Measurements from ENCODE around the gene LLGL2. TPM values are rescaled to one million over a fixed set of nuclear protein-coding genes. Genes with fewer than 3 reads are reported as not detected.
"Not testable (repeated sequence)": the region's sequence is repeated elsewhere in the genome, so short reads cannot be mapped to it uniquely, and the experiment has no call there.

The LLGL2 gene, protein sequence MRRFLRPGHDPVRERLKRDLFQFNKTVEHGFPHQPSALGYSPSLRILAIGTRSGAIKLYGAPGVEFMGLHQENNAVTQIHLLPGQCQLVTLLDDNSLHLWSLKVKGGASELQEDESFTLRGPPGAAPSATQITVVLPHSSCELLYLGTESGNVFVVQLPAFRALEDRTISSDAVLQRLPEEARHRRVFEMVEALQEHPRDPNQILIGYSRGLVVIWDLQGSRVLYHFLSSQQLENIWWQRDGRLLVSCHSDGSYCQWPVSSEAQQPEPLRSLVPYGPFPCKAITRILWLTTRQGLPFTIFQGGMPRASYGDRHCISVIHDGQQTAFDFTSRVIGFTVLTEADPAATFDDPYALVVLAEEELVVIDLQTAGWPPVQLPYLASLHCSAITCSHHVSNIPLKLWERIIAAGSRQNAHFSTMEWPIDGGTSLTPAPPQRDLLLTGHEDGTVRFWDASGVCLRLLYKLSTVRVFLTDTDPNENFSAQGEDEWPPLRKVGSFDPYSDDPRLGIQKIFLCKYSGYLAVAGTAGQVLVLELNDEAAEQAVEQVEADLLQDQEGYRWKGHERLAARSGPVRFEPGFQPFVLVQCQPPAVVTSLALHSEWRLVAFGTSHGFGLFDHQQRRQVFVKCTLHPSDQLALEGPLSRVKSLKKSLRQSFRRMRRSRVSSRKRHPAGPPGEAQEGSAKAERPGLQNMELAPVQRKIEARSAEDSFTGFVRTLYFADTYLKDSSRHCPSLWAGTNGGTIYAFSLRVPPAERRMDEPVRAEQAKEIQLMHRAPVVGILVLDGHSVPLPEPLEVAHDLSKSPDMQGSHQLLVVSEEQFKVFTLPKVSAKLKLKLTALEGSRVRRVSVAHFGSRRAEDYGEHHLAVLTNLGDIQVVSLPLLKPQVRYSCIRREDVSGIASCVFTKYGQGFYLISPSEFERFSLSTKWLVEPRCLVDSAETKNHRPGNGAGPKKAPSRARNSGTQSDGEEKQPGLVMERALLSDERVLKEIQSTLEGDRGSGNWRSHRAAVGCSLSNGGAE
- 2.4 and 3.3 TPM in 2 replicates for total RNA-seq
- long read RNA-seq: 0 reads

DNA sequence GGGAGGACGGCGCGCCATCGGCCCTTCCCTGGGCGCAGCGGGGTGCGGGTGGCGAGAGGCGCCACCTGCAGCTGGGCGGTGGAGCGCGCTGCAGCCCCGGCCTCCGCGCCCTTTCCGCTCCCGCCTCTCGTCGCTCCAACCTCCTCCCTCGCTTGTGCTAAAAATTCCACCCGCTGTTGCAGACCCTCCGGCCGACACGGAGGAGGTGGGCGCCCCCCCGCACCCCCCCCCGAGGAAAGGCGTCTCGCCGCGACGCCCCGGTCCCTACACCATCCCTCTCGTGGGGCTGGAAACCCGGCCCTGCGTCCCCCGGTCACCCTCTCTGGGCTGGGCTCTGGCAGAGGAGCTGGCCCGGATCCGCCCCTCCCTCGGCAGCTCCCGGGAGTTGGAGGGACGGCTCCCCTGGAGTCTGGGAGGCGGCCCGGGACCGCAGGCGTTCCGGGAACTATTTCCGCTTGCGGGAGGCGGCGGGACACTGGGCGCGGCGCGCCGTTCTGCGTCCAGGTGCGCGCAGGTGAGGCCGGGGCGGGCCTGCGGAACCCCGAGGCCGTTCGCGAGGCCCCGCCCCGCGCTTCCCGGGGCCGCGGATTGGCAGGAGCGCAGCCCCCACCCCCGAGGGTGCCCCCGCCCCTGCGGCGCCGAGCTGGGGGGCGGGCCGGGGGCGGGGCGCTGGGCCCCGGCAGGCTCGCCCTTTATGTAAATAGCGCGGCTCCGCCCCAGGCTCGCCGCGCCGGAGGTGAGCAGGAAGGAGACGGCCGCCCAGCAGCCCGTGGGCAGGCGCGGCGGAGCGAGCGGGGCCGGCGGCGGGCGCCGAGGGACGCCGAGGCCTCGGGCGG, at the start of gene LLGL2:
TSS of gene LLGL2 (plus strand) at position 728 of the 836 bp plus-strand sequence. CDS start 17,730 bp downstream, outside the sequence.
- Mint-ChIP-seq H3K4me1 (ENCODE audit: unreplicated experiment) (peaks cover 5% of the 10 kb centered on the region), H3K27me3 (ENCODE audit: unreplicated experiment) (peaks cover 5% of the 10 kb centered on the region), H3K4me3 (ENCODE audit: unreplicated experiment) (peak within 1 kb of the TSS; percentile 55), H3K9me3 (ENCODE audit: unreplicated experiment) (no peaks in the 10 kb centered on the region), H3K36me3 (ENCODE audit: unreplicated experiment) (no peaks in the 10 kb centered on the region), H3K27ac (ENCODE audit: unreplicated experiment) (no peak within 1 kb of the TSS)
- TF ChIP-seq CTCF (IDR thresholded peaks at IDR 0.05): peak; percentile 50
- DNase-seq (ENCODE audit: extremely low spot score, unreplicated experiment): no peak

DNA sequence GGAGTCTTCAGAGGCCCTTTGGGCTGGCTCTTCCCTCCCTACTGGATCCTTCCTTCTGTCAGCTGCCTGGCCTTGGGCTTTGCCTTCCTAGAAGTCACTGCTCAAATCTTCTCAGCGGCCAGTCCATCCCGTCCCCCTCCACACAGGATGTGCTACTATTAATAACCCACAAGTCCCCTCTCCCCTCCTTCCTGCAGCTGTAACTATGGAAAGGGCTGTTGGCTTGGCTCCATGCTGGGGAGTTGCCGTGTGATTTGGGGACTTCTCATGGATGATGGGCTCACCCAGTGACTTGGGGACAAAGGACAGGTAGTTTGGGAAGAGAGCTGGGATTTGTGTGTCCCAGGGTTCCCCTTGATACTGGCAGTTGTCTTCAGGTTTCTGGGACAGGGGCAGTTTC, 49.6 kb upstream of the LLGL2 start:
- peaks cover 39% of the 10 kb centered on the region for H3K4me1 Mint-ChIP-seq (ENCODE audit: unreplicated experiment)
- DNase-seq (ENCODE audit: extremely low spot score, unreplicated experiment): no peak
- H3K36me3 Mint-ChIP-seq (ENCODE audit: unreplicated experiment): peaks cover 16% of the 10 kb centered on the region
- H3K27me3 Mint-ChIP-seq (ENCODE audit: unreplicated experiment): no peaks in the 10 kb centered on the region
- peak overlapping the region; percentile 73 for H3K27ac Mint-ChIP-seq (ENCODE audit: unreplicated experiment)
- no peaks in the 10 kb centered on the region for H3K9me3 Mint-ChIP-seq (ENCODE audit: unreplicated experiment)
- no peak for TF ChIP-seq CTCF (IDR thresholded peaks at IDR 0.05)
- H3K4me3 Mint-ChIP-seq (ENCODE audit: unreplicated experiment): no peak overlapping the region

GRCh38 chr17:75476271-75476671, 49.2 kb upstream of the LLGL2 start:
- H3K9me3 Mint-ChIP-seq (ENCODE audit: unreplicated experiment): no peaks in the 10 kb centered on the region
- H3K4me3 Mint-ChIP-seq (ENCODE audit: unreplicated experiment): peak overlapping the region; percentile 46
- H3K4me1 Mint-ChIP-seq (ENCODE audit: unreplicated experiment): peaks cover 38% of the 10 kb centered on the region
- no peak for TF ChIP-seq CTCF (IDR thresholded peaks at IDR 0.05)
- H3K36me3 Mint-ChIP-seq (ENCODE audit: unreplicated experiment): peaks cover 16% of the 10 kb centered on the region
- no peak for DNase-seq (ENCODE audit: extremely low spot score, unreplicated experiment)
- H3K27ac Mint-ChIP-seq (ENCODE audit: unreplicated experiment): peak overlapping the region; percentile 73
- H3K27me3 Mint-ChIP-seq (ENCODE audit: unreplicated experiment): no peaks in the 10 kb centered on the region

GRCh38 chr17:75476752-75477489, 48.6 kb upstream of the LLGL2 start:
- TF ChIP-seq CTCF (IDR thresholded peaks at IDR 0.05): no peak
- DNase-seq (ENCODE audit: extremely low spot score, unreplicated experiment): no peak
- no peak overlapping the region for H3K4me3 Mint-ChIP-seq (ENCODE audit: unreplicated experiment)
- peaks cover 36% of the 10 kb centered on the region for H3K4me1 Mint-ChIP-seq (ENCODE audit: unreplicated experiment)
- no peaks in the 10 kb centered on the region for H3K27me3 Mint-ChIP-seq (ENCODE audit: unreplicated experiment)
- no peak overlapping the region for H3K27ac Mint-ChIP-seq (ENCODE audit: unreplicated experiment)
- peaks cover 13% of the 10 kb centered on the region for H3K36me3 Mint-ChIP-seq (ENCODE audit: unreplicated experiment)
- H3K9me3 Mint-ChIP-seq (ENCODE audit: unreplicated experiment): no peaks in the 10 kb centered on the region

GRCh38 chr17:75477490-75477862, 48.0 kb upstream of the LLGL2 start:
- peaks cover 36% of the 10 kb centered on the region for H3K4me1 Mint-ChIP-seq (ENCODE audit: unreplicated experiment)
- H3K27ac Mint-ChIP-seq (ENCODE audit: unreplicated experiment); H3K27me3 Mint-ChIP-seq (ENCODE audit: unreplicated experiment); H3K4me3 Mint-ChIP-seq (ENCODE audit: unreplicated experiment); H3K9me3 Mint-ChIP-seq (ENCODE audit: unreplicated experiment); H3K36me3 Mint-ChIP-seq (ENCODE audit: unreplicated experiment); DNase-seq (ENCODE audit: extremely low spot score, unreplicated experiment): not testable (repeated sequence)
